Measurements from ENCODE around the gene MEIOSIN. TPM values are rescaled to one million over a fixed set of nuclear protein-coding genes. Genes with fewer than 3 reads are reported as not detected.

Gene MEIOSIN
- polyA plus RNA-seq, 1 donor from 2014 or later: not detected

- Histone ChIP-seq H3K4me2 (ENCODE audit: low read length) (peak overlapping the region; percentile 93), H3F3A (ENCODE audit: insufficient read depth, low read length, poor library complexity, severe bottlenecking) (no peaks in the 10 kb centered on the region), H2AFZ (ENCODE audit: low read depth, low read length) (peak overlapping the region; percentile 83), H3K9me2 (ENCODE audit: insufficient read depth, low read length) (no peaks in the 10 kb centered on the region), H3K79me2 (replicated peaks; ENCODE audit: insufficient read depth, low read length) (peaks cover 12% of the 10 kb centered on the region), H3K27ac (ENCODE audit: low read length) (peak overlapping the region; percentile 87), H4K20me1 (ENCODE audit: insufficient read depth) (no peaks in the 10 kb centered on the region), H3K9ac (ENCODE audit: low read length) (peak overlapping the region; percentile 88), H3K4me3 (ENCODE audit: low read length) (peak overlapping the region; percentile 92), H3K9me3 (ENCODE audit: low read length) (no peaks in the 10 kb centered on the region), H3K36me3 (ENCODE audit: insufficient read depth, low read length) (no peaks in the 10 kb centered on the region), H3K27me3 (ENCODE audit: insufficient read depth, low read depth, low read length) (no peaks in the 10 kb centered on the region)
- peak; percentile 80 for TF ChIP-seq SMC3 (conservative IDR thresholded peaks at IDR 0.05; ENCODE audit: poor library complexity)
- peak; percentile 88 for TF ChIP-seq CTCF (IDR thresholded peaks at IDR 0.05; ENCODE audit: poor library complexity, severe bottlenecking)
- peak; percentile 36 for TF ChIP-seq REST (IDR thresholded peaks at IDR 0.05; ENCODE audit: borderline replicate concordance)
- TF ChIP-seq RAD21 (conservative IDR thresholded peaks at IDR 0.05): peak; percentile 62
- no peak for TF ChIP-seq TAF1 (IDR thresholded peaks at IDR 0.05; ENCODE audit: low read depth)
These were observed 40.0 kb upstream of the MEIOSIN start for GRCh38 chr19:45693106-45693788.

- no peaks in the 10 kb centered on the region for H3K9me3 ChIP-seq (ENCODE audit: low read length)
- no peak overlapping the region for H3K4me3 ChIP-seq (ENCODE audit: low read length)
- H3K4me2 ChIP-seq (ENCODE audit: low read length): no peak overlapping the region
- H3K36me3 ChIP-seq (ENCODE audit: insufficient read depth, low read length): peaks cover 3% of the 10 kb centered on the region
- H3K9me2 ChIP-seq (ENCODE audit: insufficient read depth, low read length): no peaks in the 10 kb centered on the region
- TF ChIP-seq CTCF (IDR thresholded peaks at IDR 0.05; ENCODE audit: poor library complexity, severe bottlenecking): no peak
- TF ChIP-seq TAF1 (IDR thresholded peaks at IDR 0.05; ENCODE audit: low read depth): no peak
- TF ChIP-seq SMC3 (conservative IDR thresholded peaks at IDR 0.05; ENCODE audit: poor library complexity): no peak
- TF ChIP-seq MXI1 (conservative IDR thresholded peaks at IDR 0.05; ENCODE audit: poor library complexity, severe bottlenecking): no peak
- no peak for TF ChIP-seq RAD21 (conservative IDR thresholded peaks at IDR 0.05)
- TF ChIP-seq POLR2AphosphoS5 (IDR thresholded peaks at IDR 0.05): no peak
- no peak for TF ChIP-seq EP300 (conservative IDR thresholded peaks at IDR 0.05; ENCODE audit: poor library complexity, severe bottlenecking)
- no peak for TF ChIP-seq REST (IDR thresholded peaks at IDR 0.05; ENCODE audit: borderline replicate concordance)
- TF ChIP-seq EZH2 (IDR thresholded peaks at IDR 0.05; ENCODE audit: borderline replicate concordance, insufficient read depth, low read length, poor library complexity, severe bottlenecking): no peak
- no peak overlapping the region for H3K27ac ChIP-seq (ENCODE audit: low read length)
- no peaks in the 10 kb centered on the region for H4K20me1 ChIP-seq (ENCODE audit: insufficient read depth)
- no peaks in the 10 kb centered on the region for H3F3A ChIP-seq (ENCODE audit: insufficient read depth, low read length, poor library complexity, severe bottlenecking)
- H3K9ac ChIP-seq (ENCODE audit: low read length): no peak overlapping the region
- H3K27me3 ChIP-seq (ENCODE audit: insufficient read depth, low read depth, low read length): no peaks in the 10 kb centered on the region
- no peak overlapping the region for H2AFZ ChIP-seq (ENCODE audit: low read depth, low read length)
- no peaks in the 10 kb centered on the region for H3K79me2 ChIP-seq (replicated peaks; ENCODE audit: insufficient read depth, low read length)
These were observed 31.6 kb upstream of the MEIOSIN start for GRCh38 chr19:45701676-45702075.
